Lower leg skin (tissue), 3 donors: ENCODE data around the gene AGBL5.

Experiments
- CTCF ChIP-seq, 3 donors: fragments of 450-650 bp; IDR thresholded peaks; one replicate each; pipeline ENCODE4 v1.5.1; 2016; ENCODE audit warnings: antibody characterized with exemption in 3 of 3, mild to moderate bottlenecking in 3 of 3, moderate library complexity in 2 of 3
- POLR2A ChIP-seq, 2 donors: fragments of 450-650 bp; IDR thresholded peaks; one replicate each; pipeline ENCODE4 v1.6.1; 2016 to 2017; ENCODE audit warnings: antibody characterized with exemption in 2 of 2, mild to moderate bottlenecking in 1 of 2, moderate library complexity in 1 of 2

GRCh38 chr2:27054721-27055120 lies 3.3 kb downstream of the AGBL5 start:
- no peak for TF ChIP-seq CTCF (IDR thresholded peaks at IDR 0.05)
- TF ChIP-seq POLR2A (IDR thresholded peaks at IDR 0.05), result no peak
